GM04504 (cell line): Measurements from ENCODE around the gene PTPRN2.
"Not testable (repeated sequence)": the region's sequence is repeated elsewhere in the genome, so short reads cannot be mapped to it uniquely, and the experiment has no call there.

Source experiments
- DNase-seq: peaks from one replicate; pipeline ENCODE4 v3.0.0-alpha.2; 2012; ENCODE audit warnings: low read depth

PTPRN2 gene

GRCh38 chr7:158321936-158322615 lies 265.5 kb downstream of the PTPRN2 start:
- DNase-seq = no peak

- DNase-seq = no peak
Measured at GRCh38 chr7:158321056-158321700, 266.4 kb downstream of the PTPRN2 start.

GRCh38 chr7:158320328-158320727 lies 267.3 kb downstream of the PTPRN2 start:
- DNase-seq = no peak

GRCh38 chr7:158318511-158318913 lies 269.1 kb downstream of the PTPRN2 start:
- DNase-seq = no peak

DNA sequence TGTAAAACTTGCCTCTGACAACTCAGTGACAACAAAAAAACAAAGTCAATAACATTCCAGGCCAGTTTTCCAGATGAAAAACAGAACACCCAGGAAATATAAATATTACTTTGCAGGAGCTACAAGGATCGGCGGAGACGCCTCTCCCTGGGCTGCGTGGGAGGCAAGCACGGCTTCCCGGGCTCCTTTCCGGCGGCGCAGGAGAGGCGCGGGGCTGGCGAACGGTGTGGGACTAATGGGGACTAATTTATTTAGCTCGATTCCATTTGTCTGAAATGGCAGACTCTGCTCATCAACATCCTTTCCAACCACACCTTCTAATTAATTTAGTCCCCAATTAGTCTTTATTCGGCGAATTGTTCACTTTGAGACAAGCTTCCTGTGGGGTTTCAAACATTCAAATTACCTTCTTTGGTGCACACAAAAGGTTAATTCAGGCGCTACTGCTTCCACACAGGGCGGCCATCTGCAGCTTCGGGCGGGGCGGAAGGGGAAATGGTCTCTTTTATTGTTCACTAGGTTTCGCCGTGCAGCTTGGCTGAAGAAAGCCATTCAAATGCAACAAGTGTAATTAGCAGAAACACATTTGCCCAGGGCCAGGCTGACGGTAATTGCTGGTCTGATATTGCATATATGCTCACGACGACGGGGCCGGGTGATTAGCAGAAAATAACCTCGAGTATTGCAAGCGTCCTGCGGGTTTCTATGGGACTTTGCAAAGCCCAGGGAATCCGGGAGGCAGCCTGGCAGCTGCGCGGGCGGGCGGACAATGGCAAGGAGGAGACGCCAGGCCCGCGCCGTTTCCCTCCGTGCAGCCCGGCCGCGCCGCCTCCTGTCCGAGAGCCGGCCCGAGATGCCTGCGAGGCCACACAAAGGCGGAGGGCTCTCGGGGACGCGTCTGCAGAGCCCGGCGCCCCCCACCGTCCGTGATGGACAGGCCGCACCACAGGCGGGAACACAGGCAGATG lies 270.1 kb downstream of the PTPRN2 start:
- DNase-seq = no peak

DNA sequence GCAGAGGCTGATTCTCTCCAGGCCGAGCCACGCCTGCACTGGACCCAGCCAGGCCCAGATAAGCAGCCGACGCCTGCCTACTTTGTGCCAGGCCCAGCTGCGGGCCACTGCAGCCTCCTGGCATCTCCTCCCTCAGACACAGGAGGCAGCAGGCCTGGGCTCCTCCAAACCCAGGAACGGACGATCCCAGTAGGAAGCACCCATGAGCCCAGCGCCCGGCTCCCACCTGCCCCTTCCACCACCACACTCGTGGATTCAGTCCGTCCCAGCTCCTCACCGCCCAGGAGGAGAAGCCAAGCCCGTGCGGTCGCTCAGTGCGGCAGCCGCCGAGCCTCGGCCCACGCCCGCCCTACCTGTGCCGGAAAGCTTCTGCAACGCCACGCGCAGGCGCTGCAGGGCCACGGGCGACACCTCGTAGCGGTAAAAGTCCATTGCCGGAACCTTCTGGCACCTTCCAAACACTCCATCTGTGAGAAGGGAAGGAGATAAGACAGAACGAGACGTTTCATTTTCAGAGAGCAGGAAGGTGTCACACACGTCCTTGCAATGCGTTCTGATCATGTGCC lies 271.1 kb downstream of the PTPRN2 start:
- DNase-seq = no peak

- no peak for DNase-seq
Measured at GRCh38 chr7:158315881-158316280, 271.7 kb downstream of the PTPRN2 start.

- no peak for DNase-seq
Measured at GRCh38 chr7:158315326-158315725, 272.3 kb downstream of the PTPRN2 start.

GRCh38 chr7:158314394-158314793 lies 273.2 kb downstream of the PTPRN2 start:
- DNase-seq = no peak

- DNase-seq = no peak
Measured at GRCh38 chr7:158313931-158314330, 273.7 kb downstream of the PTPRN2 start.

DNA sequence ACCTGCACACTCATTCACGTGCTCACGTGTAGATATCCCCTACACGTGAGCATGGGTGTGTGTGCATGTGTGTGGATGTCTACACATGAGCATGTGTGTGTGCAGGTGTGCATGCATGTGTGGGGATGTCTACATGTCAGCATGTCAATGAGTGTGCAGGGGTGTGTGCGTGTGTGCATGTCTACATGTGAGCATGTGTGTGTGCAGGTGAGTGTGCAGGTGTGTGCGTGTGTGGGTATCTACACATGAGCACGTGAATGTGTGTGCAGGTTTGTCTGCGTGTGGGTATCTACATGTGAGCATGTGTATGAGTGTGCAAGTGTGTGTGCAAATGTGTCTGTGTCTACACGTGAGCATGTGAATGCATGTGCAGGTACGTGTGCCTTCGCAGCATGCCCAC lies 274.8 kb downstream of the PTPRN2 start:
- DNase-seq = no peak

DNA sequence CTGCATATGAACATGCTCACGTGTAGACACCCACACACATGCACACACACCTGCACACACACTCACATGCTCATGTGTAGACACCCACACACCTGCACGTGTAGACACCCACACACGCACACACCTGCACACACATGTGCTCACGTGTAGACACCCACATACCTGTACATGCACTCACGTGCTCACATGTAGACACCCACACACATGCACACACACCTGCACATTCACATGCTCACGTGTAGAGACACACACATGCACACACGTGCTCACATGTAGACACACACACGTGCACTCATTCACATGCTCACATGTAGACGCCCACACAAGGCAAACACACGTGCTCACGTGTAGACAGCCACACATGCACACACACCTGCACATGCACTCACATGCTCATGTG lies 275.8 kb downstream of the PTPRN2 start:
- no peak for DNase-seq

GRCh38 chr7:158310924-158311666 lies 276.5 kb downstream of the PTPRN2 start:
- no peak for DNase-seq

DNA sequence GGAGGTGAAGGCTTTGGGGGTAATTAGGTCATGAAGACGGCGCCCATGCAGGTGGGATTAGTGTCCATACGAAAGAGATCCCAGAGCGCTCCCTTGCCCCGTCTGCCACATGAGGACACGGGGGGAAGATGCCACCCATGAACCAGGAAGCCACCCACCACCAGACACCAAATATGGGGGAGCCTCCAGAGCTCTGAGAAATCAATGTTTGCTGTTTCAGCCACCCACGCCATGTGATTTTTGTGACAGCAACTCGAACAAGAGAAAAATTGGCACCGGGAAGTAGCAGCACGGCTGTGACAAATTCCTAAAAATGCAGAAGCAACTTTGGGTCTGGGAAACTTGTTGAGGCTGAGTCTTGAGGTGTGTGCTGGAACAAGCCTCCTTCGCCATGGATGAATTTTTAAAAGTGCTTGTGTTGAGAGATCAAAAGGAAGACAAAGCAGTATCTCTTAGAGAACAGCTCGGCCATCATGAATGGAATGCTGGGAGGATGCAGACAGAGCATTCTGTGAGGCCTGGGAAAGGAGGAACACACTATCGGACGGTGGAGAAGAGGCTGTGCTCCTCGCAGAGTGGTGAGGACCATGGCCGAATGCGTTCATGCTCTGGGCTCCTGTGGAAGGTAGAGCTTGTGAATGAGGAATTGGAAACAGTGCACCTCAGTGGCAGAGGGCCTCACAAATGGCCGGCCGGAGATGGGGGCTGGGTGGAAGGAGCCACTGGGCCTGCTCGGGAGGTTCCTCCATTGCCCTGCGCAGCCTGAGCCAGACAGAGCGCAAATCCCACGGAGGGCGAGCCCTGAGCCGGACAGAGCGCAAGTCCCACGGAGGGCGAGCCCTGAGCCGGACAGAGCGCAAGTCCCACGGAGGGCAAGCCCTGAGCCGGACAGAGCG lies 277.5 kb downstream of the PTPRN2 start:
- DNase-seq = no peak

DNA sequence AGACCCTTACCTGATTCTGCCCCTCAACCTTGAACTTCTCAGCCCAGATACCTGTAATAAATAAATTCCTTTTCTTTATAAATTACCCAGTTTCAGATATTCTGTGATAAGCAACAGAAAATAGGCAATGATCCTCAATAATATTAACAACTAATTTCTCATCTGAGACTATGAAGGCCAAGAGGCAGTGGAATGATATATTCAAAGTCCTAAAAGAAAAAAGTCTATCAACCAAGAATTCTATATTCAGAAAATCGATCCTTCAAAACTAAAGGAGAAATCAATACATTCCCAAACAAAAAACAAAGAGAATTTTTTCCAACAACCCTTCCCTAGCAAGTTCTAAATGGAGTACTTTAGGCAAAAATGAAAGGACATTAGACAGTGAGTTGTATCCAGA lies 279.6 kb downstream of the PTPRN2 start:
- DNase-seq = no peak

DNA sequence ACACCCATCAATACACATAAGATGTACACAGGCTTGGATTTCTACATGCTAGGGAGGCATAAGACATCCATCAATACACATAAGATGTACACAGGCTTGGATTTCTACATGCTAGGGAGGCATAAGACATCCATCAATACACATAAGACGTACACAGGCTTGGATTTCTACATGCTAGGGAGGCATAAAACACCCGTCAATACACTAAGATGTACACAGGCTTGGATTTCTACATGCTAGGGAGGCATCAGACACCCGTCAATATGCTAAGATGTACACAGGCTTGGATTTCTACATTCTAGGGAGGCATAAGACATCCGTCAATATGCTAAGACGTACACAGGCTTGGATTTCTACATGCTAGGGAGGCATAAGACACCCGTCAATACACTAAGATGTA lies 283.6 kb downstream of the PTPRN2 start:
- DNase-seq = not testable (repeated sequence)

DNA sequence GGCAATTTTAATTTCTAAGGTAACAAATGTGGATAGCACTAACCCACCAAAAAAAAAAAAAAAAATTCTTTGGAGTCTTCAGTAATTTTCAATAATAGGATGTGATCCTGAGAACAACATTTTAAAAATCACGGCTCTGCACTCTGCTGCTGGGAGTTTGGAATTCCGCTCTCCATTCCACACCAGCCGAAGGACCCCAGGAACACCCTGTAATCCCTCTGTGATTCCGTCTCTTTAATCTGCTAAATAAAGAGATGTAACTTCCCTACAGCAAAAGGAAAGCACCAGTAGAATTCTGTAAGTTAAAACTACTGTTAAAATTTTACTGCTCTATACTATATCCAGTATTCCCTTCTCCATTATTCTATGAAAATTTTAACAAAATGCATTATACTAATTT lies 284.5 kb downstream of the PTPRN2 start:
- DNase-seq = no peak

- no peak for DNase-seq
Measured at GRCh38 chr7:158302274-158303070, 285.2 kb downstream of the PTPRN2 start.

DNA sequence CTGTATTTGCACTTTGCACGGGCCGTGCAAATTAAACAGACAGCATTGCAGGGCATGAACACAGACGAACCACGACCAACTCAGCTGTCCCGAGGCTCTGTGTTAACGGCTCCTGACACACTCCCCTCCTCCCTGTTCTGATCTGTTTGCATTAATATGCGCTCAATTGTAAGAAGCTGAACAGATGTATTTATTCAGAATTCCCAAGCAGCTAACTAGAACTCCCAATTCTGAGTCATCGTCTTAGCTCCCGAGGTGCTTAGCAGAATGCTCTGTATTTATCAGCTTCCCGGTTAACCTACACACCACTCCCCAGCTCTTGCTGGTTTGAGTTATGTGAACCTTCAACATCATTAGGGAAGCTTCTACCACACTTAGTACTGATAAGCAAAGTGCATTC lies 286.4 kb downstream of the PTPRN2 start:
- DNase-seq = no peak

DNA sequence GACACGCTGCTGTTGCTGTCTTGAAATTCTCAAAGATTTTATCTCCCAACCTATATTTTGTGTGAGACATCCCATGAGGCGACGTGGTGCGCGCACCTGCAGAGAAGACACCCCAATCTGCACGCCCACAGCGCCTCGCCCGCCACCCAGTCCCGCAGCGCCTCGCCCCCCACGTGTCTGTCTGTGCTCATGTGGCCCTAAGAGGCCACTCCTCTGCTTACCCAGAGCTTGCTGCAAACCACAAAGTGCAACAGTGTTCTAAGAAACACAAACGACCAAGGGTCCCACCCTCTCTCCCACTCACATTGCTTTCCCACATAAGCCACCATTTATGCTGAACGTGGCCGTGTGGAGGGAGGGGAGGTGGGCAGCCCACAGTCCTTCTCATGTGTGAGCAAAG lies 287.2 kb downstream of the PTPRN2 start:
- DNase-seq = no peak
